ENCODE results near the gene CSNK1G2. TPM values are rescaled to one million over a fixed set of nuclear protein-coding genes. Genes with fewer than 3 reads are reported as not detected.

CSNK1G2 gene
- polyA plus RNA-seq, 2 of the 4 experiments (the other 2 are of a cell fraction) = 15.5 to 42.0 TPM

GRCh38 chr19:1956122-1956494 is 15.1 kb downstream of the CSNK1G2 start:
- ATAC-seq (no peak), DNase-seq (ENCODE audit: low read depth in 1 of 2, low spot score in 1 of 2) (no peak), FAIRE-seq (no peak)
- no peaks in the 10 kb centered on the region for H3K4me1 ChIP-seq
- H3K4me2 ChIP-seq = no peak overlapping the region
- no peak overlapping the region for H3K4me3 ChIP-seq
- ChIA-PET POLR2A (no interaction called here), CTCF (interaction anchor here (1.6 kb wide), 1 partner anchor 14 kb away, joined by 3 read pairs; no protein-coding TSS in a partner anchor)
- H3K27ac ChIP-seq = no peak overlapping the region
- WGBS (ENCODE audit: missing lambda C conversion rate) = 96% methylated on average over 6 of the region's 12 CpGs
- H3K9me3 ChIP-seq = no peaks in the 10 kb centered on the region
- no peak for TF ChIP-seq E2F6 (IDR thresholded peaks at IDR 0.05; ENCODE audit: borderline replicate concordance, low read depth)
- TF ChIP-seq SMC3 (IDR thresholded peaks at IDR 0.05) = no peak
- TF ChIP-seq CEBPB (IDR thresholded peaks at IDR 0.05) = no peak
- TF ChIP-seq FOXS1 (CRISPR knock-in tag; IDR thresholded peaks at IDR 0.05) = no peak
- TF ChIP-seq HES2 (IDR thresholded peaks at IDR 0.05) = no peak
- TF ChIP-seq BHLHE40 (IDR thresholded peaks at IDR 0.05; ENCODE audit: low read depth, low read length) = no peak
- TF ChIP-seq CHD2 (IDR thresholded peaks at IDR 0.05; ENCODE audit: low read length, partially characterized antibody) = no peak

- H3K9me3 ChIP-seq = no peaks in the 10 kb centered on the region
- ChIA-PET POLR2A (no interaction called here), CTCF (interaction anchor here (1.0 kb wide), 1 partner anchor 11 kb away, joined by 3 read pairs; no protein-coding TSS in a partner anchor)
- no peak overlapping the region for H3K4me3 ChIP-seq
- H3K4me2 ChIP-seq = no peak overlapping the region
- DNase-seq (ENCODE audit: low read depth in 1 of 2, low spot score in 1 of 2) (no peak), ATAC-seq (peak in 1 of 2 experiments; percentile 32; a peak in 2 of 6 replicates), FAIRE-seq (no peak)
- no peaks in the 10 kb centered on the region for H3K4me1 ChIP-seq
- TF ChIP-seq E2F6 (IDR thresholded peaks at IDR 0.05; ENCODE audit: borderline replicate concordance, low read depth) = no peak
- TF ChIP-seq MAX (IDR thresholded peaks at IDR 0.05) = no peak
- TF ChIP-seq EHMT2 (IDR thresholded peaks at IDR 0.05; ENCODE audit: low read depth) = no peak
- no peak for TF ChIP-seq EP300 (IDR thresholded peaks at IDR 0.05)
- TF ChIP-seq FOXS1 (CRISPR knock-in tag; IDR thresholded peaks at IDR 0.05) = no peak
- no peak for TF ChIP-seq PBX3 (IDR thresholded peaks at IDR 0.05)
- TF ChIP-seq POLR2A (IDR thresholded peaks at IDR 0.05; ENCODE audit: low read length) = no peak
- TF ChIP-seq ZFP36 (IDR thresholded peaks at IDR 0.05; ENCODE audit: borderline replicate concordance, partially characterized antibody) = no peak
- TF ChIP-seq RAD21 (conservative IDR thresholded peaks at IDR 0.05 in 1 of 2, IDR thresholded peaks at IDR 0.05 in 1 of 2) = no peak
- TF ChIP-seq MAZ (IDR thresholded peaks at IDR 0.05; ENCODE audit: borderline replicate concordance, low read depth, low read length) = no peak
- TF ChIP-seq CBX2 (IDR thresholded peaks at IDR 0.05; ENCODE audit: borderline replicate concordance, low read depth) = no peak
- TF ChIP-seq CTCF (IDR thresholded peaks at IDR 0.05) = no peak
- no peak for TF ChIP-seq ZNF302 (CRISPR knock-in tag; IDR thresholded peaks at IDR 0.05)
- no peak for TF ChIP-seq JUNB (IDR thresholded peaks at IDR 0.05)
- TF ChIP-seq JUN (IDR thresholded peaks at IDR 0.05) = no peak
- H3K27ac ChIP-seq = no peak overlapping the region
- WGBS (ENCODE audit: missing lambda C conversion rate) = 83% methylated on average over 22 of the region's 28 CpGs
Measured at GRCh38 chr19:1956868-1957492, 16.0 kb downstream of the CSNK1G2 start.

All from A549 (cell line).